NAMALWA (cell line): ENCODE measurements around the gene CHCHD5.
A peak's percentile ranks its signal among the peaks of the same experiment; 100 is the strongest.
"Not testable (repeated sequence)": the region's sequence is repeated elsewhere in the genome, so short reads cannot be mapped to it uniquely, and the experiment has no call there.

ENCODE experiments used
- DNase-seq: peaks from one replicate; pipeline ENCODE4 v3.0.0-alpha.2; 2015; ENCODE audit warnings: low spot score

CHCHD5 gene

GRCh38 chr2:112584134-112584890 lies at the start of gene CHCHD5:
TSS of gene CHCHD5 (plus strand) at chr2:112584609. CDS start at chr2:112584648, 39 bp downstream.
- peak; percentile 92 for DNase-seq

- no peak for DNase-seq
These were observed 49.6 kb upstream of the CHCHD5 start for GRCh38 chr2:112534826-112535225.

GRCh38 chr2:112536665-112537064 lies 47.7 kb upstream of the CHCHD5 start:
- DNase-seq: not testable (repeated sequence)

GRCh38 chr2:112539306-112539705 lies 45.1 kb upstream of the CHCHD5 start:
- no peak for DNase-seq

- no peak for DNase-seq
These were observed 43.5 kb upstream of the CHCHD5 start for GRCh38 chr2:112540906-112541305.

GRCh38 chr2:112541315-112542122 lies 42.9 kb upstream of the CHCHD5 start:
- DNase-seq: peak; percentile 62

- DNase-seq: peak; percentile 88
These were observed 42.1 kb upstream of the CHCHD5 start, which contains the start of gene POLR1B for GRCh38 chr2:112542123-112542983. TSS of gene POLR1B (plus strand) at chr2:112542465. CDS start at chr2:112542495, 30 bp downstream.

GRCh38 chr2:112542984-112543661 lies 41.3 kb upstream of the CHCHD5 start:
- DNase-seq: peak; percentile 55

GRCh38 chr2:112547333-112547732 lies 37.1 kb upstream of the CHCHD5 start:
- DNase-seq: no peak

GRCh38 chr2:112548980-112549379 lies 35.4 kb upstream of the CHCHD5 start:
- DNase-seq: no peak

- no peak for DNase-seq
These were observed 18.3 kb upstream of the CHCHD5 start for GRCh38 chr2:112566104-112566503.

GRCh38 chr2:112566508-112566907 lies 17.9 kb upstream of the CHCHD5 start:
- not testable (repeated sequence) for DNase-seq

GRCh38 chr2:112572005-112572404 lies 12.4 kb upstream of the CHCHD5 start:
- no peak for DNase-seq

GRCh38 chr2:112577756-112578155 lies 6.7 kb upstream of the CHCHD5 start:
- DNase-seq: no peak

GRCh38 chr2:112579241-112579640 lies 5.2 kb upstream of the CHCHD5 start:
- peak; percentile 33 for DNase-seq

- no peak for DNase-seq
These were observed 4.3 kb upstream of the CHCHD5 start for GRCh38 chr2:112580084-112580483.

- DNase-seq: peak; percentile 85
These were observed 2.1 kb upstream of the CHCHD5 start for GRCh38 chr2:112582314-112582746.

GRCh38 chr2:112583497-112584133 lies 794 bp upstream of the CHCHD5 start:
- peak; percentile 20 for DNase-seq

GRCh38 chr2:112584891-112585250 lies 462 bp downstream of the CHCHD5 start:
- no peak for DNase-seq

- DNase-seq: no peak
These were observed 991 bp downstream of the CHCHD5 start for GRCh38 chr2:112585400-112585799.

GRCh38 chr2:112585873-112586464 lies 1.6 kb downstream of the CHCHD5 start:
- DNase-seq: no peak
